ENCODE measurements around the gene PSMC4. TPM values are rescaled to one million over a fixed set of nuclear protein-coding genes. Genes with fewer than 3 reads are reported as not detected.

PSMC4 gene
- total RNA-seq, 2 donors from 2014 or later, result 76.0 to 90.2 TPM

DNA sequence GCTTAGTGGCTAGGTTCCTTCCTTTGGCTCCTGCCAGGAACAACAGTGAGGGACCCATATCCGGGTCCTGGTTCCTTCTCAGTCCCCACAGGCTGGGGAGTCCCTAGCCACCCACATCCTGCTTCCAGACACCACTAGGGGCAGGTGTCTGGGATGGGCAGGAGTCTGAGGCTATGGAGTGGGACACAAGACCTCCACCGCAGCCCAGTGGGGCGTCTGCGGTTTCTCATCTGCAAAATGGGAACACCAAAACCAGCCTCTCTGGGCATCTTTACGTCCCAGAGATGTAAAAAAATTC lies 35.7 kb upstream of the PSMC4 start:
- no peaks in the 10 kb centered on the region for H3K36me3 ChIP-seq
- H3K4me3 ChIP-seq, result no peak overlapping the region
- DNase-seq (ENCODE audit: low spot score), result no peak
- H3K4me1 ChIP-seq, result no peaks in the 10 kb centered on the region
- no peak overlapping the region for H3K27ac ChIP-seq
- H3K9me3 ChIP-seq, result peaks cover 0 to 8% of the 10 kb centered on the region in 2 donors
- no peak for TF ChIP-seq CTCF (IDR thresholded peaks at IDR 0.05)
- no peaks in the 10 kb centered on the region for H3K27me3 ChIP-seq

GRCh38 chr19:39936020-39936419 lies 34.9 kb upstream of the PSMC4 start:
- Histone ChIP-seq H3K4me1 (no peaks in the 10 kb centered on the region), H3K36me3 (no peaks in the 10 kb centered on the region), H3K27me3 (no peaks in the 10 kb centered on the region), H3K27ac (no peak overlapping the region), H3K9me3 (peaks cover 0 to 12% of the 10 kb centered on the region in 2 donors), H3K4me3 (no peak overlapping the region)
- DNase-seq (ENCODE audit: low spot score), result no peak
- TF ChIP-seq CTCF (IDR thresholded peaks at IDR 0.05), result no peak

DNA sequence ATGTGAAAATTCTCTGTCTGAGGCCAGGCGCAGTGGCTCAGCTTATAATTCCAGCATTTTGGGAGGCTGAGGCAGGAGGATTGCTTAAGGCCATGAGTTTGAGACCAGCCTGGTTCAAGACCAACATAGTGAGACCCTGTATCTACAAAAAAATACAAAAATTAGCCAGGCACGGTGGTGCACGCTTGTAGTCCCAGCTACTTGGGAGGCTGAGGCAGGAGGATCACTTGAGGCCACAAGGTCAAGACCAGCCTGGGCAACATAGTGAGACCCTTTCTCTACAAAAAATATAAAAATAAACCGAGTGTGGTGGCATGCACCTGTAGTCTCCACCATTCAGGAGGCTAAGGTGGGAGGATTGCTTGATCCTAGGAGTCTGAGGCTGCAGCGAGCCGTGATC lies 34.3 kb upstream of the PSMC4 start:
- TF ChIP-seq CTCF (IDR thresholded peaks at IDR 0.05), result no peak
- DNase-seq (ENCODE audit: low spot score), result no peak
- no peak overlapping the region for H3K27ac ChIP-seq

GRCh38 chr19:39937094-39937720 lies 33.8 kb upstream of the PSMC4 start:
- no peaks in the 10 kb centered on the region for H3K4me1 ChIP-seq
- H3K4me3 ChIP-seq, result no peak overlapping the region
- TF ChIP-seq CTCF (IDR thresholded peaks at IDR 0.05), result no peak
- H3K27me3 ChIP-seq, result no peaks in the 10 kb centered on the region
- H3K9me3 ChIP-seq, result peaks cover 0 to 12% of the 10 kb centered on the region in 2 donors
- no peaks in the 10 kb centered on the region for H3K36me3 ChIP-seq
- no peak overlapping the region for H3K27ac ChIP-seq
- DNase-seq (ENCODE audit: low spot score), result no peak

More for the DNA sequence above, 34.3 kb upstream of the PSMC4 start:
- Histone ChIP-seq H3K9me3 (peaks cover 0 to 12% of the 10 kb centered on the region in 2 donors), H3K4me3 (no peak overlapping the region), H3K27me3 (no peaks in the 10 kb centered on the region), H3K4me1 (no peaks in the 10 kb centered on the region), H3K36me3 (no peaks in the 10 kb centered on the region)

- Histone ChIP-seq H3K9me3 (peaks cover 0 to 12% of the 10 kb centered on the region in 2 donors), H3K27ac (no peak overlapping the region), H3K27me3 (no peaks in the 10 kb centered on the region), H3K4me1 (no peaks in the 10 kb centered on the region), H3K4me3 (no peak overlapping the region), H3K36me3 (no peaks in the 10 kb centered on the region)
- no peak for TF ChIP-seq CTCF (IDR thresholded peaks at IDR 0.05)
- no peak for DNase-seq (ENCODE audit: low spot score)
Observed at GRCh38 chr19:39937787-39938186, 33.2 kb upstream of the PSMC4 start.

- TF ChIP-seq CTCF (IDR thresholded peaks at IDR 0.05), result no peak
- Histone ChIP-seq H3K36me3 (no peaks in the 10 kb centered on the region), H3K9me3 (peaks cover 0 to 12% of the 10 kb centered on the region in 2 donors), H3K27ac (no peak overlapping the region), H3K4me3 (no peak overlapping the region), H3K4me1 (no peaks in the 10 kb centered on the region), H3K27me3 (no peaks in the 10 kb centered on the region)
- DNase-seq (ENCODE audit: low spot score), result no peak
Observed at GRCh38 chr19:39939556-39939955, 31.4 kb upstream of the PSMC4 start.

All from right atrium auricular region (tissue), 2 donors.